ENCODE results near the gene H2AZ1.
A peak's percentile ranks its signal among the peaks of the same experiment; 100 is the strongest.

Gene H2AZ1

DNA sequence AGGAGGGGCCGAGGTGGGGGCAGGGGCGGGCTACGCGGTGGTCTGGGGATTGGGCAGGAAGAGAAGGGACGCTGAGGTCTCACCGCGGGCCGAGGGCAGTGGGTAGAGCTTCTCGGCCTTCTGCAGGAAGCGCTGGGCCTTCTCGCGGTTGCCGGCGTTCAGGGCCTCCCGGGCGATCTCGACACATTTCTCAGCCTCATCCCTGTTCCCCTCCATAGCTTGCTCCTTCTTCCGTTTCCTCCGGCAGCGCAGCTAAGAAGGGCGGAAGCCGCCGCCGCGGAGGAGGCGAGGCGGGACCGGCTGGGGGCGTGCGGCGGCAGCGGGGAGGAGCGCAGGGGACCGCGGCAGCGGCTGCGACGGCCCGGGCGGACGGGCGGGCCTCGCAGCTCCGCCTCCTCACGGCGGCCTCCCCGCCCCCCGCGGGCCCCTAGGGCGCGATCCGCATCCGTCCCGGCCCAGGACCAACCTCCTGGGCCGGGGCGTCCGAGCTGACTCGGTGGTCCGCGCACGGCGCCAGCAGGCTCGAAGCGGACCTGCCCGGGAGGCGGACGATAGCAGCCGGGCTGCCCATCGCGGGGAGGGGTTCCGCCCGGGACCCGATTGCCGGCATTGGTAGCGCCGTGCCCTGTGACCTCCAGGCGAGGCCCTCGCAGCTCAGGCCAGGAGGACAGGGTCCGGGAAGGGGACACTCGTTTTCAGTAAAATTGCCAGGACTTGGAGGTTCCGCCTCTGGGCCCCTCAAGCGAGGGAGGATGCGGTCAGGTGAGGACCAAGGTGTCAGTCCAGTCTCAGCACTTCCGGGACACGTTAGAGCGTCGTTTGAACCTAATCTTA is 3.5 kb downstream of the H2AZ1 start, which contains the start of gene DNAJB14:
TSS of gene DNAJB14 (minus strand) at position 263 of the 834 bp plus-strand sequence. CDS start at position 216, 47 bp downstream.
- no peaks in the 10 kb centered on the region for H3K27me3 ChIP-seq (ENCODE audit: control insufficient read depth in 1 of 2, insufficient read depth in 1 of 2, low read length in 2 of 2)

DNA sequence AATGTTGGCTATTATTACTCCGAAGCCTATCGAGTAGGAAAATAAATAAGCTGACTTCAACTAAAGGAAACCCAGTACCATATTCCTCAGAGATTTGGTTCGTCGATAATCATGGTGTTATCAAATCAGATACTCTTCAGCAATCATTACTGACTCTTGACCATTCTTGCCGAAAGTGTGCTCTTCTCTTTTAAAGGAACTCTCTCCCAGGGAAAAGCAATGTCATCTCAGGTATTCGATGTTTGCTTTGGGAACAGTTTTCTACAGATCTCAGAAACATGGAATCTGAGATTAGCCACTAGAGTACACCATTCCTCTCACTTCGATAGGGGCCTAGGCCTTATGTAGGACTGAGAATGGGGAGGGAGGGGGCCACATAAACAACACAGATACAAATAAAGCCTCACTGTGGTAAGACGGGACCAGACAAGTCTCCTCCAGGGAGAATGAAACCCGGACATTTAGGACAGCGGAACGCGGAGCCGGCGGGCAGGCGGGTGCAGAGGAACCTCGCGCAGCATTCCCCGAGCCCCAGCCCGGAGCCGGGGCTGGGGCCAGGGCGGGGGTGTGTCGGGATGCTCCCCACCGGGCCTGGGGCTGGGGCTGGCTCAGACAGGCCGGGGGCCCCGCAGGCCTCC is 4.2 kb downstream of the H2AZ1 start:
- H3K4ac ChIP-seq (ENCODE audit: low read depth in 1 of 2, low read length in 2 of 2) = peak overlapping the region; percentile 24 to 97

More for the DNA sequence above, 3.5 kb downstream of the H2AZ1 start, which contains the start of gene DNAJB14:
- Histone ChIP-seq H3K4me2 (ENCODE audit: low read length, poor library complexity, severe bottlenecking) (peak within 1 kb of the TSS; percentile 85), H3K23ac (ENCODE audit: low read length in 2 of 2) (peak within 1 kb of the TSS in 1 of 2 experiments; percentile 70), H3K4me3 (ENCODE audit: insufficient read depth in 1 of 2, low read depth in 1 of 2, low read length in 2 of 2) (peak within 1 kb of the TSS; percentile 83 to 85), H2AFZ (ENCODE audit: low read depth, low read length) (peak within 1 kb of the TSS; percentile 93), H3K9ac (ENCODE audit: low read length) (peak within 1 kb of the TSS; percentile 96), H2AK5ac (ENCODE audit: low read length, severe bottlenecking) (peak within 1 kb of the TSS; percentile 52), H4K91ac (ENCODE audit: low read length) (peak within 1 kb of the TSS; percentile 85), H2BK120ac (ENCODE audit: low read depth, low read length) (peak within 1 kb of the TSS; percentile 81), H3K4me1 (ENCODE audit: control insufficient read depth, insufficient read depth, low read depth, low read length) (peaks cover 4% of the 10 kb centered on the region), H3K4ac (ENCODE audit: low read depth in 1 of 2, low read length in 2 of 2) (peak within 1 kb of the TSS; percentile 97), H3K36me3 (ENCODE audit: control insufficient read depth in 1 of 2, insufficient read depth in 2 of 2, low read depth in 1 of 2, low read length in 2 of 2) (peaks cover 2 to 17% of the 10 kb centered on the region in 2 experiments), H2BK12ac (ENCODE audit: low read length in 2 of 2) (peak within 1 kb of the TSS; percentile 14 to 73), H2BK15ac (ENCODE audit: low read depth, poor library complexity, severe bottlenecking) (peak within 1 kb of the TSS; percentile 77), H3K27ac (ENCODE audit: low read length, poor library complexity, severe bottlenecking) (peak within 1 kb of the TSS; percentile 92), H3K9me3 (ENCODE audit: control insufficient read depth, low read length) (no peaks in the 10 kb centered on the region), H3K14ac (ENCODE audit: low read length in 2 of 2) (peak within 1 kb of the TSS; percentile 90 to 94), H3K18ac (ENCODE audit: low read depth in 1 of 2, low read length in 2 of 2) (peak within 1 kb of the TSS; percentile 84 to 93), H3K79me1 (replicated peaks; ENCODE audit: low read length, poor library complexity, severe bottlenecking) (no peaks in the 10 kb centered on the region), H4K8ac (ENCODE audit: low read length) (peak within 1 kb of the TSS; percentile 98), H2BK5ac (ENCODE audit: low read depth, low read length, poor library complexity, severe bottlenecking) (peak within 1 kb of the TSS; percentile 75)
- WGBS = 1% methylated on average over 55 of the region's 87 CpGs
- peak; percentile 77 for DNase-seq

DNA sequence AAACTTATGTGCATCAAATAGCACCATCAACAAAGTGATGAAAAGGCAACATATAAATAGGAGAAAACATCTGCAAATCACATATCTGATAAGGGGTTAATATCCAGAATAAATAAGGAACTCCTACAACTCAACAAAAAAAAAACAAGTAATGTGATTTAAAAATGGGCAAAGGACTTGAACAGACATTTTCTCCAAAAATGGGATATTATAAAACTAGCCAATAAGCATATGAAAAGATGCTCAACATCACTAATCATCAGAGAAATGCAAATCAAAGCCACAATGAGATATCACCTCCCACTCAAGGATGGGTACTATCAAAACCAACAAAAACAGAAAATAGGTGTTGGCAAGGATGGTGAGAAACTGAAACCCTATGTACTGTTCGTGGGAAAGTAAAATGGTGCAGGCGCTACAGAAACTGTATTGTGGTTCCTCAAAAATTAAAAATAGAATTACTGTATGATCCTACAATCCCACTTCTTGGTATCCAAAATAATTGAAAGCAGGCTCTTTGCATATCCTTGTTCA is 6.1 kb downstream of the H2AZ1 start:
- Histone ChIP-seq H3K18ac (ENCODE audit: low read depth in 1 of 2, low read length in 2 of 2) (no peak overlapping the region), H2BK120ac (ENCODE audit: low read depth, low read length) (no peak overlapping the region), H4K8ac (ENCODE audit: low read length) (no peak overlapping the region), H3K4me2 (ENCODE audit: low read length, poor library complexity, severe bottlenecking) (no peak overlapping the region), H2BK15ac (ENCODE audit: low read depth, poor library complexity, severe bottlenecking) (no peak overlapping the region), H2BK12ac (ENCODE audit: low read length in 2 of 2) (no peak overlapping the region), H2AK5ac (ENCODE audit: low read length, severe bottlenecking) (no peak overlapping the region), H3K27me3 (ENCODE audit: control insufficient read depth in 1 of 2, insufficient read depth in 1 of 2, low read length in 2 of 2) (no peaks in the 10 kb centered on the region), H4K91ac (ENCODE audit: low read length) (no peak overlapping the region), H3K27ac (ENCODE audit: low read length, poor library complexity, severe bottlenecking) (no peak overlapping the region), H3K9ac (ENCODE audit: low read length) (no peak overlapping the region), H3K4ac (ENCODE audit: low read depth in 1 of 2, low read length in 2 of 2) (no peak overlapping the region), H3K9me3 (ENCODE audit: control insufficient read depth, low read length) (no peaks in the 10 kb centered on the region), H3K36me3 (ENCODE audit: control insufficient read depth in 1 of 2, insufficient read depth in 2 of 2, low read depth in 1 of 2, low read length in 2 of 2) (peaks cover 2 to 20% of the 10 kb centered on the region in 2 experiments), H3K23ac (ENCODE audit: low read length in 2 of 2) (no peak overlapping the region), H3K14ac (ENCODE audit: low read length in 2 of 2) (no peak overlapping the region), H3K79me1 (replicated peaks; ENCODE audit: low read length, poor library complexity, severe bottlenecking) (no peaks in the 10 kb centered on the region), H2AFZ (ENCODE audit: low read depth, low read length) (no peak overlapping the region), H3K4me3 (ENCODE audit: insufficient read depth in 1 of 2, low read depth in 1 of 2, low read length in 2 of 2) (peak overlapping the region in 1 of 2 experiments; percentile 30), H2BK5ac (ENCODE audit: low read depth, low read length, poor library complexity, severe bottlenecking) (no peak overlapping the region), H3K4me1 (ENCODE audit: control insufficient read depth, insufficient read depth, low read depth, low read length) (peaks cover 4% of the 10 kb centered on the region)
- DNase-seq = no peak
- no CpG with 5 or more reads among the region's 2 CpGs for WGBS

More for the DNA sequence above, 4.2 kb downstream of the H2AZ1 start:
- peaks cover 2 to 20% of the 10 kb centered on the region in 2 experiments for H3K36me3 ChIP-seq (ENCODE audit: control insufficient read depth in 1 of 2, insufficient read depth in 2 of 2, low read depth in 1 of 2, low read length in 2 of 2)
- H3K4me1 ChIP-seq (ENCODE audit: control insufficient read depth, insufficient read depth, low read depth, low read length) = peaks cover 4% of the 10 kb centered on the region
- H3K9me3 ChIP-seq (ENCODE audit: control insufficient read depth, low read length) = no peaks in the 10 kb centered on the region
- H3K14ac ChIP-seq (ENCODE audit: low read length in 2 of 2) = peak overlapping the region; percentile 86 to 90
- no peak overlapping the region for H2BK15ac ChIP-seq (ENCODE audit: low read depth, poor library complexity, severe bottlenecking)
- H2BK120ac ChIP-seq (ENCODE audit: low read depth, low read length) = peak overlapping the region; percentile 81
- peak overlapping the region; percentile 65 to 93 for H3K18ac ChIP-seq (ENCODE audit: low read depth in 1 of 2, low read length in 2 of 2)
- peak overlapping the region; percentile 92 for H3K27ac ChIP-seq (ENCODE audit: low read length, poor library complexity, severe bottlenecking)
- peak overlapping the region; percentile 33 for H4K8ac ChIP-seq (ENCODE audit: low read length)
- H3K4me3 ChIP-seq (ENCODE audit: insufficient read depth in 1 of 2, low read depth in 1 of 2, low read length in 2 of 2) = peak overlapping the region; percentile 83 to 85
- H3K79me1 ChIP-seq (replicated peaks; ENCODE audit: low read length, poor library complexity, severe bottlenecking) = no peaks in the 10 kb centered on the region
- H2BK12ac ChIP-seq (ENCODE audit: low read length in 2 of 2) = no peak overlapping the region
- peak overlapping the region; percentile 85 for H3K4me2 ChIP-seq (ENCODE audit: low read length, poor library complexity, severe bottlenecking)
- peak overlapping the region; percentile 96 for H3K9ac ChIP-seq (ENCODE audit: low read length)
- WGBS = 4% methylated on average over 23 of the region's 25 CpGs
- H4K91ac ChIP-seq (ENCODE audit: low read length) = peak overlapping the region; percentile 60
- no peak overlapping the region for H2AK5ac ChIP-seq (ENCODE audit: low read length, severe bottlenecking)
- peak overlapping the region; percentile 69 for H2AFZ ChIP-seq (ENCODE audit: low read depth, low read length)
- no peak overlapping the region for H2BK5ac ChIP-seq (ENCODE audit: low read depth, low read length, poor library complexity, severe bottlenecking)
- H3K27me3 ChIP-seq (ENCODE audit: control insufficient read depth in 1 of 2, insufficient read depth in 1 of 2, low read length in 2 of 2) = no peaks in the 10 kb centered on the region
- DNase-seq = peak; percentile 60
- H3K23ac ChIP-seq (ENCODE audit: low read length in 2 of 2) = peak overlapping the region in 1 of 2 experiments; percentile 59

Measured in mesenchymal stem cell (in vitro differentiated cells and primary cell).